Colon (tissue), 2 donors: ENCODE results near the gene NEURL2.
"Not testable (repeated sequence)": the region's sequence is repeated elsewhere in the genome, so short reads cannot be mapped to it uniquely, and the experiment has no call there.

Experiments
- FAIRE-seq: peaks from 2 replicates; lab custom pipeline; 2012; peaks lifted over from hg19 to GRCh38; lab: Jason Lieb, UNC
- donor health status: control.
- donor health status: control.

NEURL2 gene

GRCh38 chr20:45890985-45891983 lies at the start of gene NEURL2, which contains the start of gene CTSA:
TSS of gene NEURL2 (minus strand) at chr20:45891208. CDS start at chr20:45890991, 217 bp downstream.
TSS of gene CTSA (plus strand) at chr20:45891335. CDS start at chr20:45891569, 234 bp downstream.
- no peak for FAIRE-seq

- no peak for FAIRE-seq
Observed at GRCh38 chr20:45940469-45940868, 49.5 kb upstream of the NEURL2 start.

GRCh38 chr20:45940053-45940452 lies 49.0 kb upstream of the NEURL2 start:
- no peak for FAIRE-seq

- no peak for FAIRE-seq
Observed at GRCh38 chr20:45938727-45939438, 47.9 kb upstream of the NEURL2 start.

- no peak for FAIRE-seq
Observed at GRCh38 chr20:45937765-45938164, 46.8 kb upstream of the NEURL2 start.

GRCh38 chr20:45935416-45936046 lies 44.5 kb upstream of the NEURL2 start:
- FAIRE-seq: no peak

GRCh38 chr20:45934586-45935415 lies 43.8 kb upstream of the NEURL2 start, which contains the start of gene PCIF1:
TSS of gene PCIF1 (plus strand) at chr20:45934683. CDS start at chr20:45939000, 4,317 bp downstream.
- no peak for FAIRE-seq

GRCh38 chr20:45934046-45934585 lies 43.1 kb upstream of the NEURL2 start:
- FAIRE-seq: no peak

GRCh38 chr20:45933266-45934045 lies 42.4 kb upstream of the NEURL2 start:
- FAIRE-seq: no peak

GRCh38 chr20:45931680-45932079 lies 40.7 kb upstream of the NEURL2 start:
- FAIRE-seq: not testable (repeated sequence)

- no peak for FAIRE-seq
Observed at GRCh38 chr20:45927071-45927878, 36.3 kb upstream of the NEURL2 start.

- FAIRE-seq: no peak
Observed at GRCh38 chr20:45926731-45927070, 35.7 kb upstream of the NEURL2 start.

GRCh38 chr20:45925821-45926506 lies 35.0 kb upstream of the NEURL2 start:
- no peak for FAIRE-seq

GRCh38 chr20:45924391-45925261 lies 33.6 kb upstream of the NEURL2 start:
- no peak for FAIRE-seq

- FAIRE-seq: no peak
Observed at GRCh38 chr20:45921337-45922189, 30.6 kb upstream of the NEURL2 start.

- FAIRE-seq: no peak
Observed at GRCh38 chr20:45920462-45921336, 29.7 kb upstream of the NEURL2 start.
